K562 (cell line): ENCODE results near the gene EXTL1. TPM values are rescaled to one million over a fixed set of nuclear protein-coding genes. Genes with fewer than 3 reads are reported as not detected.

Experiments
- ATAC-seq: fragments of 200-7000 bp; cut with Tn5 transposase; 3 replicates; pipeline ENCODE4 v1.9.1; 2020; ENCODE audit warnings: moderate library complexity
- BruUV-seq: library from RNA; stranded (reverse); fragments of 400-500 nt; replicated peaks from 2 replicates; lab custom pipeline; 2021; lab: Mats Ljungman, UMichigan
- CTCF ChIA-PET: fragments of 300-600 bp; formaldehyde crosslinking; extraction: SDS; loops from one replicate; lab custom pipeline; 2021; ENCODE audit warnings: low intra/inter-chr PET ratio; lab: Yijun Ruan, JAX
- POLR2A ChIA-PET: fragments of 300-600, 350-650 bp; sonication (Branson Sonifier 250); formaldehyde crosslinking; extraction: SDS; loops from one replicate; lab custom pipeline; 2021; ENCODE audit warnings: antibody characterized with exemption, inconsistent platforms; lab: Yijun Ruan, JAX
- DNase-seq, 4 experiments: peaks; one replicate each; pipeline versions ENCODE4 v3.0.0 to v3.0.0-alpha.2; 2011 to 2018; ENCODE audit warnings: low spot score in 3 of 4, mixed read lengths in 3 of 4; ENCODE audit errors: extremely low read depth in 1 of 4
- FAIRE-seq: peaks from 2 replicates; lab custom pipeline; 2011; peaks lifted over from hg19 to GRCh38; lab: Jason Lieb, UNC
- H2AFZ ChIP-seq: 2 replicates; pipeline ENCODE4 v1.6.0; 2011; ENCODE audit warnings: low read depth, low read length, control low read depth, inconsistent platforms
- H3K27ac ChIP-seq: fragments of 200-600 bp; 3 replicates; pipeline ENCODE4 v1.8.0; 2011; ENCODE audit warnings: low read depth, mild to moderate bottlenecking, control low read depth, inconsistent platforms, low read length, moderate library complexity, mixed read lengths; ENCODE audit errors: extremely low read depth
- H3K27me3 ChIP-seq, 2 experiments: fragments of 300-600 bp in 1 of 2; 2 replicates in 1 of 2; 3 replicates in 1 of 2; pipeline versions ENCODE4 v1.6.0 to v1.8.0; 2011; ENCODE audit warnings: inconsistent platforms in 2 of 2, low read length in 2 of 2, mild to moderate bottlenecking in 1 of 2, mixed read lengths in 1 of 2, moderate library complexity in 1 of 2; ENCODE audit not compliant: control insufficient read depth in 2 of 2, insufficient read depth in 2 of 2
- H3K36me3 ChIP-seq: fragments of 300-600 bp; 3 replicates; pipeline ENCODE4 v1.8.0; 2011; ENCODE audit warnings: mild to moderate bottlenecking, low read length, inconsistent platforms; ENCODE audit not compliant: control insufficient read depth, insufficient read depth
- H3K4me1 ChIP-seq, 2 experiments: fragments of 200-600 bp in 1 of 2; replicated peaks in 1 of 2; 2 replicates in 1 of 2; 3 replicates in 1 of 2; pipeline versions ENCODE4 v1.5.1 to v1.8.0; 2011; ENCODE audit warnings: inconsistent platforms in 2 of 2, low read length in 2 of 2, mild to moderate bottlenecking in 1 of 2, mixed read lengths in 1 of 2, moderate library complexity in 1 of 2; ENCODE audit not compliant: control insufficient read depth in 2 of 2, insufficient read depth in 2 of 2
- H3K4me2 ChIP-seq: 2 replicates; pipeline ENCODE4 v1.6.1; 2011; ENCODE audit warnings: low read length, control low read depth, inconsistent platforms, mixed read lengths; ENCODE audit not compliant: insufficient read depth
- H3K4me3 ChIP-seq: fragments of 200-600 bp; sonication (generic), shearing (Covaris generic); 2 replicates; pipeline ENCODE4 v1.5.1; 2016; ENCODE audit warnings: control low read depth, inconsistent platforms
- H3K79me2 ChIP-seq: fragments of 200-600 bp; 3 replicates; pipeline ENCODE4 v1.8.0; 2011; ENCODE audit warnings: low read length, inconsistent platforms; ENCODE audit not compliant: control insufficient read depth, insufficient read depth
- H3K9ac ChIP-seq, 2 experiments: 2 replicates each; pipeline versions ENCODE4 v1.6.0 to v1.6.1; 2011; ENCODE audit warnings: low read depth in 2 of 2, low read length in 2 of 2, control low read depth in 1 of 2, inconsistent platforms in 1 of 2, mild to moderate bottlenecking in 1 of 2, mixed read lengths in 1 of 2; ENCODE audit not compliant: insufficient read depth in 1 of 2
- H3K9me1 ChIP-seq: one replicate; pipeline ENCODE4 v1.6.0; 2011; ENCODE audit warnings: inconsistent platforms, mild to moderate bottlenecking, low read length, moderate library complexity; ENCODE audit not compliant: control insufficient read depth, insufficient read depth
- H3K9me3 ChIP-seq: replicated peaks from 2 replicates; pipeline ENCODE4 v1.5.1; 2011; ENCODE audit warnings: low read depth, low read length, inconsistent platforms; ENCODE audit not compliant: control insufficient read depth, insufficient read depth
- H4K20me1 ChIP-seq: replicated peaks from 2 replicates; pipeline ENCODE4 v1.6.1; 2011; ENCODE audit warnings: low read length, inconsistent platforms, mixed read lengths; ENCODE audit not compliant: control insufficient read depth, insufficient read depth
- CBX8 ChIP-seq: fragments of 200-600 bp; sonication (generic); IDR thresholded peaks from 2 replicates; pipeline ENCODE4 v1.6.1; 2012; ENCODE audit warnings: borderline replicate concordance, mixed run types, low read depth, mild to moderate bottlenecking, moderate library complexity, mixed read lengths, low read length, control low read depth, inconsistent platforms; ENCODE audit not compliant: poor library complexity, severe bottlenecking; ENCODE audit errors: extremely low read depth
- ELF2 ChIP-seq: fragments of 250-450 bp; sonication (Bioruptor Pico); IDR thresholded peaks from 2 replicates; pipeline ENCODE4 v1.5.0; 2021; ENCODE audit warnings: mild to moderate bottlenecking
- HNRNPH1 ChIP-seq: fragments of 200-400 bp; formaldehyde crosslinking; optimal IDR thresholded peaks from 2 replicates; pipeline ENCODE3; 2017; ENCODE audit warnings: low read depth, mild to moderate bottlenecking, low read length, moderate library complexity
- RBM39 ChIP-seq: fragments of 200-400 bp; formaldehyde crosslinking; optimal IDR thresholded peaks from 2 replicates; pipeline ENCODE3; 2018; ENCODE audit warnings: low read depth, low read length
- SIN3A ChIP-seq, 2 experiments: fragments of 150-350 bp in 1 of 2; IDR thresholded peaks; 2 replicates each; pipeline ENCODE4 v1.6.1; 2011 to 2016; ENCODE audit warnings: borderline replicate concordance in 2 of 2, low read depth in 2 of 2, low read length in 2 of 2, mild to moderate bottlenecking in 2 of 2, moderate library complexity in 2 of 2; ENCODE audit not compliant: control insufficient read depth in 1 of 2
- SLC30A9 ChIP-seq: fragments of 250-450 bp; sonication (Bioruptor Pico); IDR thresholded peaks from 2 replicates; pipeline ENCODE4 v1.8.0; 2022; ENCODE audit warnings: mild to moderate bottlenecking, moderate library complexity
- ZNF57 ChIP-seq: fragments of 450-650 bp; formaldehyde crosslinking; IDR thresholded peaks from 2 replicates; pipeline ENCODE4 v1.4.0; 2020; ENCODE audit warnings: mild to moderate bottlenecking, moderate library complexity
- WGBS: fragments of 100-300 bp; shearing (Covaris generic); methylation state at CpG from one replicate; pipeline ENCODE4 v1.1.6; 2016; ENCODE audit warnings: low coverage, mixed read lengths; ENCODE audit not compliant: insufficient coverage; ENCODE audit errors: missing lambda C conversion rate; 5-methylcytosine and 5-hydroxymethylcytosine counted together
- in situ Hi-C: fragments of 300-500 bp; cut with MboI; formaldehyde crosslinking; loops from 4 replicates; pipeline ENCODE4 v1.15.0; 2018; ENCODE audit warnings: inconsistent platforms, mixed read lengths
- intact Hi-C: fragments of 100-400 bp; cut with micrococcal nuclease; formaldehyde crosslinking; loops from 2 replicates; pipeline ENCODE4 v1.14.2; 2022
- polyA plus RNA-seq, 8 experiments: library from polyadenylated mRNA; depleted of rRNA in 4 of 8; stranded (reverse) in 5 of 8; unstranded in 3 of 8; fragments of >200 nt; fragmentation: Nextera tagmentation in 2 of 8; fragmentation: Illumina TruSeq in 1 of 8; extraction: Ambion mirVana in 2 of 8; extraction: Trizol in 1 of 8; gene quantifications; 2 replicates each; pipeline versions ENCODE4 v1.2.1 to v1.2.3, GENCODE V29; 2011 to 2014; ENCODE audit warnings: inconsistent platforms in 1 of 8, missing spikeins in 1 of 8
- total RNA-seq, 7 experiments: library from RNA; depleted of rRNA in 6 of 7; stranded (reverse); fragments of >200 nt in 6 of 7; fragmentation: Illumina TruSeq in 2 of 7; extraction: Trizol in 2 of 7; gene quantifications; 2 replicates each; pipeline versions ENCODE4 v1.2.1 to v1.2.3, GENCODE V29; 2011 to 2021; ENCODE audit warnings: low replicate concordance in 1 of 7

Gene EXTL1
- total and polyA plus RNA-seq, 9 of the 15 experiments (the other 6 are each of a cell fraction or from before 2014, with no cell fraction given) = 0.04 to 0.23 (median 0.08) TPM; not detected in 3

DNA sequence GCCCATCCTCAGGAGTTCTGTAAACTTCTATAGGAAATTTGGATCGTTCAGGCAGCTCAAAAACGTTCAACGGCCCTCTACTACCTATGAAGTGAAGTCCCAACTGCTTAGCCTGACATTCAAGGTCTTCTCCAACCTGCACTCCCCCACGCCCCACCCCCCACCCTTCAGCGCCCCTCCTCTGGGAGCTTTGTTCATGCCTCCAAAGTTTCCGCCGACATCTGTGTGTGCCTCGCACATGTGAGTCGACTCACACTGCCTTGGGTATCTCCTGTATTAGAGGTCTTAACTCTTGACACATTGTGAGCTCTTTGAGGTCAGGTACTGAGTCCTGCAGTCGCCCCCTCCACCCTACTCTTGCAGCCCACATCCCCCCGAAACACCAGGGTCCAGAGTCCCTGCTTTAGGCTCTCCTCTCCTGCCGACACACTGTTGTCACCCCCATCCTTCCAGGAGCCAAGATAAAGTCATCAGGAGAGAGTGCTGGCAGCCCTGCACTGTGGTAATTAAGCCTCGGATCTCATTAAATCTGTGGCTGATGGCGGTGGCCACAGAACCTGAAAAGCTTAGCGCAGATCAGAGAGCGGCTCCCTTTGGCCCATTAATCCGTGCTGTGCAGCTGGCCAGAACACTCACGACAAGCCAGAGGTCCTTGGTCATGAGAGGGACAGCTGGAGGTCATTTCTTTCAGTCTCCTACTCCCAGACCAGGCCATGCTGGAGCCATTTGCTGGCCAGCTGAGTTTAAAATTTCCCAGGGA lies 22.4 kb upstream of the EXTL1 start:
- in situ Hi-C loops = loop anchor here (5.0 kb wide), 1 partner anchor 102 kb away; no protein-coding TSS in a partner anchor
- BruUV-seq = no TSS peak
- ATAC-seq (no peak), DNase-seq (no peak)
- Histone ChIP-seq H3K36me3 (no peaks in the 10 kb centered on the region), H3K9ac (peak overlapping the region; percentile 19 to 54; a peak in 1 of 4 replicates), H3K4me3 (no peak overlapping the region), H3K4me1 (peaks cover 19 to 28% of the 10 kb centered on the region in 2 experiments), H3K9me1 (no peaks in the 10 kb centered on the region), H3K79me2 (peaks cover 8% of the 10 kb centered on the region; the same call in 1 of the 3 replicates), H4K20me1 (no peaks in the 10 kb centered on the region)
- CTCF ChIA-PET = interaction anchor here (0.8 to 3.5 kb wide), 4 partner anchors 94 to 177 kb away, joined by 3 to 120 read pairs (median 12); partner anchors contain the start of gene STMN1
- TF ChIP-seq SLC30A9 (CRISPR knock-in tag) (no peak), CBX8 (no peak), ZNF57 (CRISPR knock-in tag) (no peak), SIN3A (IDR thresholded peaks at IDR 0.05; ENCODE audit: borderline replicate concordance in 2 of 2, control insufficient read depth in 1 of 2, low read depth in 2 of 2, low read length in 2 of 2) (no peak), RBM39 (no peak), ELF2 (no peak), HNRNPH1 (no peak)
- TF ChIP-seq, all 486 proteins: peak for 0
- intact Hi-C loops = loop anchor here (10.0 kb wide), 1 partner anchor 174 kb away; no protein-coding TSS in a partner anchor
- no peak for FAIRE-seq
- Histone ChIP-seq H3K27ac (no peak overlapping the region), H2AFZ (peak overlapping the region; percentile 99), H3K4me2 (peak overlapping the region; percentile 78; the same call in 1 of the 2 replicates), H3K9me3 (no peaks in the 10 kb centered on the region), H3K27me3 (no peaks in the 10 kb centered on the region)
- POLR2A ChIA-PET = interaction anchor here (0.7 to 2.8 kb wide), 12 partner anchors 9 to 192 kb away, joined by 3 to 22 read pairs (median 4); no protein-coding TSS in a partner anchor
- 60% methylated on average over 18 of the region's 18 CpGs for WGBS
